OCI-LY7 (cell line): ENCODE results near the gene DNM2. TPM values are rescaled to one million over a fixed set of nuclear protein-coding genes. Genes with fewer than 3 reads are reported as not detected.

Source experiments
- BruUV-seq: library from RNA; stranded (reverse); fragments of 400-500 nt; replicated peaks from 2 replicates; lab custom pipeline; 2021; lab: Mats Ljungman, UMichigan
- CTCF ChIA-PET: fragments of 300-600 bp; sonication (Branson Sonifier 250); formaldehyde crosslinking; loops from one replicate; lab custom pipeline; 2022; ENCODE audit warnings: antibody characterized with exemption; ENCODE audit not compliant: unreplicated experiment; lab: Charles Lee
- POLR2A ChIA-PET: fragments of 300-600 bp; sonication (Branson Sonifier 250); formaldehyde crosslinking; loops from one replicate; lab custom pipeline; 2022; ENCODE audit warnings: antibody characterized with exemption; lab: Charles Lee
- DNase-seq: peaks from one replicate; pipeline ENCODE4 v3.0.0-alpha.2; 2015; ENCODE audit warnings: low spot score
- H2AFZ ChIP-seq: fragments of 200-600 bp; sonication (generic), shearing (Covaris generic); 2 replicates; pipeline ENCODE4 v1.6.1; 2014; ENCODE audit warnings: mild to moderate bottlenecking, antibody characterized with exemption, low read length, moderate library complexity
- H3K27ac ChIP-seq: fragments of 200-600 bp; sonication (generic); 2 replicates; pipeline ENCODE4 v1.5.1; 2014; ENCODE audit warnings: mixed run types, low read depth, mild to moderate bottlenecking, moderate library complexity, low read length, inconsistent platforms; ENCODE audit not compliant: poor library complexity, severe bottlenecking
- H3K36me3 ChIP-seq: fragments of 200-600 bp; sonication (generic); 2 replicates; pipeline ENCODE4 v1.6.1; 2014; ENCODE audit warnings: mild to moderate bottlenecking, antibody characterized with exemption, low read length, moderate library complexity, mixed read lengths; ENCODE audit not compliant: insufficient read depth
- H3K4me1 ChIP-seq: fragments of 200-600 bp; sonication (generic); 2 replicates; pipeline ENCODE4 v1.5.1; 2014; ENCODE audit warnings: mild to moderate bottlenecking, low read length; ENCODE audit not compliant: insufficient read depth, poor library complexity, severe bottlenecking
- H3K4me2 ChIP-seq: fragments of 200-600 bp; sonication (generic); 2 replicates; pipeline ENCODE4 v1.6.1; 2014; ENCODE audit warnings: mild to moderate bottlenecking, low read length
- H3K4me3 ChIP-seq: fragments of 200-600 bp; sonication (generic); 2 replicates; pipeline ENCODE4 v1.5.1; 2014; ENCODE audit warnings: mild to moderate bottlenecking, low read depth, low read length; ENCODE audit not compliant: poor library complexity, severe bottlenecking
- H3K79me2 ChIP-seq: fragments of 200-600 bp; sonication (generic); 2 replicates; pipeline ENCODE4 v1.6.1; 2016; ENCODE audit warnings: low read depth, mild to moderate bottlenecking, low read length, moderate library complexity, mixed read lengths; ENCODE audit not compliant: insufficient read depth
- H3K9me2 ChIP-seq: fragments of 200-600 bp; sonication (generic); 2 replicates; pipeline ENCODE4 v1.6.1; 2016; ENCODE audit warnings: mild to moderate bottlenecking, low read length, mixed read lengths; ENCODE audit not compliant: insufficient read depth
- H3K9me3 ChIP-seq: fragments of 200-600 bp; sonication (generic); 2 replicates; pipeline ENCODE4 v1.6.1; 2014; ENCODE audit warnings: mild to moderate bottlenecking, mixed run types, low read length, mixed read lengths
- H4K20me1 ChIP-seq: fragments of 200-600 bp; sonication (generic); 2 replicates; pipeline ENCODE4 v1.6.1; 2014; ENCODE audit warnings: mild to moderate bottlenecking, antibody characterized with exemption, low read length, moderate library complexity, mixed read lengths; ENCODE audit not compliant: insufficient read depth
- EZH2phosphoT487 ChIP-seq: fragments of 200-600 bp; sonication (generic); IDR thresholded peaks from 2 replicates; pipeline ENCODE4 v1.6.1; 2018; ENCODE audit warnings: low read depth, borderline replicate concordance, mild to moderate bottlenecking, mixed run types, antibody characterized with exemption, low read length, moderate library complexity, mixed read lengths
- intact Hi-C: fragments of 100-400 bp; cut with micrococcal nuclease; formaldehyde crosslinking; loops from one replicate; pipeline ENCODE4 v1.10.0; 2022; ENCODE audit not compliant: unreplicated experiment
- total RNA-seq, 2 experiments: library from RNA; depleted of rRNA in 1 of 2; stranded (reverse); fragments of >200 nt in 1 of 2; shearing (Covaris generic) in 1 of 2; gene quantifications; 2 replicates each; pipeline ENCODE4 v1.2.3, GENCODE V29; 2014 to 2022
- TF ChIP-seq, protein P1 (sequence below): fragments of 200-600 bp; sonication (generic); conservative IDR thresholded peaks from 2 replicates; pipeline ENCODE4 v1.5.1; 2014; ENCODE audit warnings: mild to moderate bottlenecking, antibody characterized with exemption, low read length, moderate library complexity, mixed read lengths

The DNM2 gene
- total RNA-seq, 2 experiments from 2014 or later, result 139 to 165 TPM

DNA sequence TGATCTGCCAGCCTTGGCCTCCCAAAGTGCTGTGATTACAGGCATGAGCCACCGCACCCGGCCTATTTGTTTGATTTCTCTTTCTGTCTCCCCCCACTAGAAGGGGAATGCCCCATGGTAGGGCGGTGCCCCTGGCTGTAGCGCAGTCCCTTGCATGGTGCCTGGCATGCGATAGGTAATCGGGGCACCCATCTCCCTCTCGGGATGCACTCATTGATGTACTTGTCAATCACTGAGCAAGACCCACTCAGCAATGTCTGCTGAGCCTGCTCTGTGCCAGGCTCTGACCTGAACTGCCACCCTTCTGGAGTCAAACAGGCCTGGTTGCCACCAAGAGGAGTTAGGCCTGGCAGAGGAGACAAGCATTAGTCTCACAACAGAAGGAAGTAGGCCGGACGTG lies 19.8 kb downstream of the DNM2 start:
- H3K4me2 ChIP-seq, result no peak overlapping the region
- H3K4me3 ChIP-seq, result no peak overlapping the region
- ChIA-PET POLR2A (no interaction called here), CTCF (no interaction called here)
- intact Hi-C loops, result no loop called here
- H2AFZ ChIP-seq, result no peak overlapping the region
- H3K4me1 ChIP-seq, result peaks cover 41% of the 10 kb centered on the region
- H3K79me2 ChIP-seq, result peaks cover 95% of the 10 kb centered on the region
- no peaks in the 10 kb centered on the region for H3K9me3 ChIP-seq
- peak overlapping the region; percentile 15 for H3K27ac ChIP-seq
- no TSS peak for BruUV-seq
- peak; percentile 18 for DNase-seq
- no peaks in the 10 kb centered on the region for H3K9me2 ChIP-seq
- TF ChIP-seq EZH2phosphoT487, result no peak
- TF ChIP-seq, protein P1, sequence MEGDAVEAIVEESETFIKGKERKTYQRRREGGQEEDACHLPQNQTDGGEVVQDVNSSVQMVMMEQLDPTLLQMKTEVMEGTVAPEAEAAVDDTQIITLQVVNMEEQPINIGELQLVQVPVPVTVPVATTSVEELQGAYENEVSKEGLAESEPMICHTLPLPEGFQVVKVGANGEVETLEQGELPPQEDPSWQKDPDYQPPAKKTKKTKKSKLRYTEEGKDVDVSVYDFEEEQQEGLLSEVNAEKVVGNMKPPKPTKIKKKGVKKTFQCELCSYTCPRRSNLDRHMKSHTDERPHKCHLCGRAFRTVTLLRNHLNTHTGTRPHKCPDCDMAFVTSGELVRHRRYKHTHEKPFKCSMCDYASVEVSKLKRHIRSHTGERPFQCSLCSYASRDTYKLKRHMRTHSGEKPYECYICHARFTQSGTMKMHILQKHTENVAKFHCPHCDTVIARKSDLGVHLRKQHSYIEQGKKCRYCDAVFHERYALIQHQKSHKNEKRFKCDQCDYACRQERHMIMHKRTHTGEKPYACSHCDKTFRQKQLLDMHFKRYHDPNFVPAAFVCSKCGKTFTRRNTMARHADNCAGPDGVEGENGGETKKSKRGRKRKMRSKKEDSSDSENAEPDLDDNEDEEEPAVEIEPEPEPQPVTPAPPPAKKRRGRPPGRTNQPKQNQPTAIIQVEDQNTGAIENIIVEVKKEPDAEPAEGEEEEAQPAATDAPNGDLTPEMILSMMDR, result no peak
- H3K36me3 ChIP-seq, result peaks cover 25% of the 10 kb centered on the region
- peaks cover 3% of the 10 kb centered on the region; the same call in 1 of the 2 replicates for H4K20me1 ChIP-seq

DNA sequence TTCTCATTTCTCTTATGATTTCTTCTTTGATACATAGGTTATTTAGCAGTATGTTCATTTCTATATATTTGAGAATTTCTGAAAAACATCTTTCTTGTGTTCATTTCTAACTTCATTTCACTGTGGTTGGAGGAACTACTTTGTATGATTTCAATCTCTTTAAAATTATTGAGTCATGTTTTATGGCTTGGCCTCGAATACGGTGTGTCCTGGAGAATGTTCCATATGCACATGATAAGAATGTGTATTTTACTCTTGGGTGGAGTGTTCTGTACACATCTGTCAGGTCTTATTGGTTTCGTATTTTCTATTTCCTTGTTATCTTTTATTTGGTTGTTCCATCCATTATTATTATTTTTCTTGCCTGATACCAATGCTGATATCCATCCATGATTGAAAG lies 22.9 kb downstream of the DNM2 start:
- H3K9me2 ChIP-seq, result no peaks in the 10 kb centered on the region
- H4K20me1 ChIP-seq, result 0 out of 2 replicates have a peak, but pooled peaks cover 3% of the 10 kb centered on the region
- H3K79me2 ChIP-seq, result peaks cover 90% of the 10 kb centered on the region
- H3K9me3 ChIP-seq, result no peaks in the 10 kb centered on the region
- peaks cover 38% of the 10 kb centered on the region for H3K4me1 ChIP-seq
- no peak for TF ChIP-seq EZH2phosphoT487
- TF ChIP-seq, protein P1, result no peak
- no peak overlapping the region for H3K4me3 ChIP-seq
- POLR2A ChIA-PET, result no interaction called here
- no peak overlapping the region for H3K4me2 ChIP-seq
- DNase-seq, result no peak
- H2AFZ ChIP-seq, result no peak overlapping the region
- intact Hi-C loops, result no loop called here
- peaks cover 30% of the 10 kb centered on the region for H3K36me3 ChIP-seq
- H3K27ac ChIP-seq, result no peak overlapping the region
- BruUV-seq, result no TSS peak
- CTCF ChIA-PET, result no interaction called here

DNA sequence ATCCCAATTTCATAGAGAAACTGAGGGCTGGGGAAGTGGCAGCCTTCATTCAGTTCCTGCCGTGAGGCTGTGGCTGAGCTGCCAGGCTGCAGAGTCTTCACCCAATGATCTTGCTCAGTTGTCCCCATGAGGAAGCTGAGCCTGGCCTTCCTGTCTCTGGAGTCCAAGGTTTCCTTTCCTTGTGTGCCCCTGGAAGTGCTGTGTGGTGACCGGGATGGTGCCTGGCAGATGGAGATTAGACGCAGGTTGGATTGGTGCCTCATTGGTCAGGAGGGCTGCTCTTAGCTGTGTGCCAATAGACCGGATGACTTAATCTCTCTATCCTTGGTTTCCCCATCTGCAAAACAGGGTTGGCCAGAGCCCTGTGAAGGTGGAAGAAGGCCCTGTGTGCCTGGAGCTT lies 24.6 kb downstream of the DNM2 start:
- TF ChIP-seq EZH2phosphoT487, result no peak
- TF ChIP-seq, protein P1, result no peak
- no TSS peak for BruUV-seq
- no peak overlapping the region for H3K27ac ChIP-seq
- peaks cover 85% of the 10 kb centered on the region for H3K79me2 ChIP-seq
- H3K9me2 ChIP-seq, result no peaks in the 10 kb centered on the region
- CTCF ChIA-PET, result interaction anchor here (0.6 kb wide), 1 partner anchor 53 kb away, joined by 3 read pairs; no protein-coding TSS in a partner anchor
- H3K36me3 ChIP-seq, result peaks cover 21% of the 10 kb centered on the region
- no peak overlapping the region for H3K4me2 ChIP-seq
- no peak overlapping the region for H3K4me3 ChIP-seq
- H4K20me1 ChIP-seq, result 0 out of 2 replicates have a peak, but pooled peaks cover 3% of the 10 kb centered on the region
- POLR2A ChIA-PET, result interaction anchor here (0.6 kb wide), 1 partner anchor 223 kb away, joined by 5 read pairs; no protein-coding TSS in a partner anchor
- DNase-seq, result no peak
- peaks cover 26% of the 10 kb centered on the region for H3K4me1 ChIP-seq
- H3K9me3 ChIP-seq, result no peaks in the 10 kb centered on the region
- no peak overlapping the region for H2AFZ ChIP-seq
- intact Hi-C loops, result no loop called here
